Cardiac muscle cell (in vitro differentiated cells and primary cell): ENCODE data around the gene TNFRSF11A. TPM values are rescaled to one million over a fixed set of nuclear protein-coding genes. Genes with fewer than 3 reads are reported as not detected.

Experiments used
- DNase-seq, 2 donors: peaks; one replicate each; pipeline versions ENCODE4 v3.0.0 to v3.0.0-alpha.2; 2010 to 2017; ENCODE audit warnings: low read depth in 1 of 2, low spot score in 1 of 2
- H3K27ac ChIP-seq: fragments of 200-600 bp; sonication (generic); 2 replicates; pipeline ENCODE4 v1.5.1; 2016
- H3K27me3 ChIP-seq: fragments of 200-600 bp; sonication (generic); 2 replicates; pipeline ENCODE4 v1.6.0; 2016; ENCODE audit warnings: control low read depth
- H3K36me3 ChIP-seq: fragments of 200-600 bp; sonication (generic); 2 replicates; pipeline ENCODE4 v1.5.1; 2016; ENCODE audit warnings: control low read depth
- H3K4me1 ChIP-seq: fragments of 200-600 bp; sonication (generic); 2 replicates; pipeline ENCODE4 v1.8.1; 2017; ENCODE audit warnings: low read depth, mild to moderate bottlenecking, mixed run types
- H3K4me3 ChIP-seq: fragments of 200-600 bp; sonication (generic); 2 replicates; pipeline ENCODE4 v1.5.1; 2016; ENCODE audit warnings: mild to moderate bottlenecking
- H3K9me3 ChIP-seq: fragments of 200-600 bp; sonication (generic); 2 replicates; pipeline ENCODE4 v1.5.1; 2017; ENCODE audit warnings: low read depth, mild to moderate bottlenecking, control low read depth
- polyA plus RNA-seq: library from polyadenylated mRNA; unstranded; fragments of >200 nt; fragmentation: Nextera tagmentation; extraction: Ambion mirVana; gene quantifications from 2 replicates; pipeline ENCODE4 v1.2.1, GENCODE V29; 2016
- total RNA-seq: library from RNA; depleted of rRNA; stranded (reverse); fragments of >200 nt; gene quantifications from 2 replicates; pipeline ENCODE4 v1.2.3, GENCODE V29; 2016
- TF ChIP-seq, protein P1 (sequence below): IDR thresholded peaks from 2 replicates; pipeline ENCODE4 v1.5.1; 2012; ENCODE audit warnings: low read depth, mild to moderate bottlenecking, low read length

TNFRSF11A gene
- total and polyA plus RNA-seq, 2 experiments from 2014 or later = 0.66 to 1.2 TPM

DNA sequence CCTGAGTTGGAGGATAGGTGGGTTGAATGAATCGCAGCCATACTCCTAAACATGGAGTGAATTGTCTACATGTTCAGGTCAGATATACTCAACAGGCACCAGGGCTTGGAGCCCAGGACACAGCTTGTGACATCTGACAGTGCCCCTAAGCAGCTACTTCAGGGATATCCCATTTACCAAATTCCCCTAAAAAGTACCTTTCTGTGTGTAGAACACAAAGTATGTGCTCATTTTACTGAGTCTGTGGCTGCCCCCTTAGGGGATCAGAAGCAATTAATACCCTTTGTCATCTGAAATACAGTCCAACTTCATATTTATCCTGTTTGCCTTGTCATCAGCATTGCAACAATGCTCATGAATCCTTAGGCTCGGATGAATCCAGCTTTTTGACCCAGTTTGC is 20.8 kb downstream of the TNFRSF11A start:
- H3K27ac ChIP-seq = no peak overlapping the region
- TF ChIP-seq, protein P1, sequence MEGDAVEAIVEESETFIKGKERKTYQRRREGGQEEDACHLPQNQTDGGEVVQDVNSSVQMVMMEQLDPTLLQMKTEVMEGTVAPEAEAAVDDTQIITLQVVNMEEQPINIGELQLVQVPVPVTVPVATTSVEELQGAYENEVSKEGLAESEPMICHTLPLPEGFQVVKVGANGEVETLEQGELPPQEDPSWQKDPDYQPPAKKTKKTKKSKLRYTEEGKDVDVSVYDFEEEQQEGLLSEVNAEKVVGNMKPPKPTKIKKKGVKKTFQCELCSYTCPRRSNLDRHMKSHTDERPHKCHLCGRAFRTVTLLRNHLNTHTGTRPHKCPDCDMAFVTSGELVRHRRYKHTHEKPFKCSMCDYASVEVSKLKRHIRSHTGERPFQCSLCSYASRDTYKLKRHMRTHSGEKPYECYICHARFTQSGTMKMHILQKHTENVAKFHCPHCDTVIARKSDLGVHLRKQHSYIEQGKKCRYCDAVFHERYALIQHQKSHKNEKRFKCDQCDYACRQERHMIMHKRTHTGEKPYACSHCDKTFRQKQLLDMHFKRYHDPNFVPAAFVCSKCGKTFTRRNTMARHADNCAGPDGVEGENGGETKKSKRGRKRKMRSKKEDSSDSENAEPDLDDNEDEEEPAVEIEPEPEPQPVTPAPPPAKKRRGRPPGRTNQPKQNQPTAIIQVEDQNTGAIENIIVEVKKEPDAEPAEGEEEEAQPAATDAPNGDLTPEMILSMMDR = no peak
- H3K9me3 ChIP-seq = no peaks in the 10 kb centered on the region
- no peaks in the 10 kb centered on the region for H3K27me3 ChIP-seq
- DNase-seq = no peak
- peaks cover 4% of the 10 kb centered on the region for H3K4me1 ChIP-seq
- no peak overlapping the region for H3K4me3 ChIP-seq
- no peaks in the 10 kb centered on the region for H3K36me3 ChIP-seq

DNA sequence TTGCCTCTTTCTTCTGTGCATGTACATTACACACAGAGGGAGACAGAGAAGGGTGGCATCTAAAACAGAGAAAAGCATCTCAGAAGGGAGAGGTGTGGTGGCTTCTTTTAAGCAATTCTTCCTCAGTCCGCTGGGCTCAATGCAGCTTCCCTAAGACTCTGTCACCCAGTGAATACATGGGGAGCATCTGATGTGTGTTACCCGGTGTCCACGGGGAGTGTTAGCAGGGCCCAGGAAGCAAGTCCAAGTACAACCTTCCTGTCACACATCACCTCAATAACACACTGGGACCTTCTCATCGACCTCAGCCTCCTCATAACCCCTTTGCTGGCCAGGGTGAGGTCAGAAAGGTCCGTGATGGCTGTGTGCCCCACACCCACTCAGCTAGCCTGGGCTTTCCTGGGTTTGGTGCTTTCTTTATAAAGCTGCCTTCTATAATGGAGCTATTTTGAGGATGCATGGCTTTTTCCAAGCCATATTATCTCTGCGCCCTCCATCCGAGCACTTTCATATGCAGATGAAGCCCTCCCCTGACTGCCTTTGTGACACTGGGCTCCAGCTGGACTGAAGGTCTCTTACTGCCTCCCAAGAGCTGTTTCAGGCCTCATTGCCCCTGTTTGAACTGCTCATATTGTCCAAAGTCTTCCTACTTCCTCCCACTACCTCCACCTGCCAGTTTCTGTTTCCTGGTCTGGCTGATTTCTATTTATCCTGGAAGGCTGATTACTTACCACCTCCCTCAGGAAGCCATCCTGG is 21.4 kb downstream of the TNFRSF11A start:
- H3K4me3 ChIP-seq = no peak overlapping the region
- no peaks in the 10 kb centered on the region for H3K36me3 ChIP-seq
- H3K4me1 ChIP-seq = peaks cover 4% of the 10 kb centered on the region
- DNase-seq = no peak
- no peaks in the 10 kb centered on the region for H3K27me3 ChIP-seq
- no peak overlapping the region for H3K27ac ChIP-seq
- TF ChIP-seq, protein P1 = no peak
- H3K9me3 ChIP-seq = no peaks in the 10 kb centered on the region

DNA sequence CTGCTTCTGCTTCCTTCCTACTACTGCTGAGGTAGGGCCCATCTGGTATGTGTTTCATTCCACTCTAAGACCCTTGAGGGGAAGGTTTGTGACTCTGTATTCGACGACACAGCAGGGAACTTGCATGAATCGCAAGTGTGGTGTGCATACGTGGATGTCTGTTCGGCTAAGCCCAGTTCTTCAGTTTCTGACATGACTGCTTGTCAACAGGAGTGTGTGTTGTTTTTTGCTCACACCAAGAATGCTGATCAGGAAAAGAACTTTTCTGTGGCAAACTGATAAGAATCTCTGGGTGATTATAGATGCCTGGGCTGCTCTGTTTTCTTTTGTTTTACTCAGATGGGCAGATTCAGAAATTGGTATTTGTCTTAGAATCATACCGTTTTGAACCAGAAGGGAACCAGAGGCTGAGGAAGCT is 22.0 kb downstream of the TNFRSF11A start:
- TF ChIP-seq, protein P1 = no peak
- DNase-seq = no peak
- Histone ChIP-seq H3K9me3 (no peaks in the 10 kb centered on the region), H3K27me3 (no peaks in the 10 kb centered on the region), H3K36me3 (no peaks in the 10 kb centered on the region), H3K27ac (no peak overlapping the region), H3K4me1 (peaks cover 4% of the 10 kb centered on the region), H3K4me3 (no peak overlapping the region)

DNA sequence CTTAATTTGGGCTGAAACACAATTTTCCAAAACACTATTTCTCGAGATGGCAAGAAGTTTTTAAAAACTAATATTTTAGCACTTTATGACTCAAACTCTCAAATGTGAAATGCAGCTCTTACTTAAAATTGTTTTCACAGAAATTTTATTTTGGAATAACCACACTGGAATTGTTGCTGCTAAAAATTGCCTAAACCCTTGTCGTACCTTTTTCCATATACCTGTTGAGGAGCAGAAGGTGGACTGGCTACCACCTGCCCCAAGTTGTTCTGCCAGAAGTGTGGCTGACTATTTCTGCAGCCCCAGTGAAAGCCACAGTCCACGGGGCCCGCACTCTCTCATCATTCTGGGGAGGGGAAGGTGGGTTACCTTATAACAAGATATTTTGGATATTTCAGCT is 23.4 kb downstream of the TNFRSF11A start:
- Histone ChIP-seq H3K27me3 (no peaks in the 10 kb centered on the region), H3K9me3 (no peaks in the 10 kb centered on the region), H3K4me1 (no peaks in the 10 kb centered on the region), H3K27ac (no peak overlapping the region), H3K4me3 (no peak overlapping the region), H3K36me3 (no peaks in the 10 kb centered on the region)
- DNase-seq = no peak
- TF ChIP-seq, protein P1 = no peak

DNA sequence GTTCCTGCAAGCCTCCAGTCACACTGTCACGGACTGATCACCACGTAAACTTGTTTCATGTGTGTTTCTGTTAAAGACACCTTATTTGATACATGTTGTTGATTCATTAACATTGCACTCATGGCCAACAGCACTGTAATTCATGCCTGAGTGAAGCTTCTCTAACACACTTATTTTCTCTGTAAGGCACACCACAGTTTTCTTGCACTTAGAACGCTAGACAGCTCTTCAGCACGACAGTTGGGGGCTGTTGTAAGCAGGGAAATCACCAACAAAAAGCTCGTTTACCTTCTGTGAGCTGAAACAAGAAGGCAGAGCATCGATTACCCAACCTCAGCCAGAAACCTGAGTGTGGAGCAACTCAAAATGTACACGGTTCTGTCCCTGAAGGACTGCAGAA is 28.1 kb downstream of the TNFRSF11A start:
- Histone ChIP-seq H3K9me3 (no peaks in the 10 kb centered on the region), H3K27ac (no peak overlapping the region), H3K4me3 (no peak overlapping the region), H3K36me3 (no peaks in the 10 kb centered on the region), H3K27me3 (no peaks in the 10 kb centered on the region), H3K4me1 (no peaks in the 10 kb centered on the region)
- TF ChIP-seq, protein P1 = no peak
- no peak for DNase-seq
